Activated naive CD4-positive, alpha-beta T cell (primary cell): ENCODE data around the gene ECPAS.
"Not testable (repeated sequence)": the region's sequence is repeated elsewhere in the genome, so short reads cannot be mapped to it uniquely, and the experiment has no call there.

Experiments used
- DNase-seq, 4 experiments: peaks; one replicate each; lab custom pipeline; 2025; lab: John Stamatoyannopoulos, UW

Gene ECPAS

GRCh38 chr9:111414406-111414805, 69.8 kb downstream of the ECPAS start:
- no peak for DNase-seq

- no peak for DNase-seq
These were observed 70.2 kb downstream of the ECPAS start for GRCh38 chr9:111413996-111414395.

- no peak for DNase-seq
These were observed 71.9 kb downstream of the ECPAS start for GRCh38 chr9:111412280-111412679.

- DNase-seq = no peak
These were observed 72.9 kb downstream of the ECPAS start for GRCh38 chr9:111411266-111411665.

GRCh38 chr9:111407813-111408212, 76.4 kb downstream of the ECPAS start:
- DNase-seq = no peak

GRCh38 chr9:111405701-111406100, 78.5 kb downstream of the ECPAS start:
- DNase-seq = no peak

- DNase-seq = not testable (repeated sequence)
These were observed 82.7 kb downstream of the ECPAS start for GRCh38 chr9:111401486-111401885.

- DNase-seq = no peak
These were observed 83.7 kb downstream of the ECPAS start for GRCh38 chr9:111400564-111400898.

GRCh38 chr9:111399772-111400563, 84.2 kb downstream of the ECPAS start:
- no peak for DNase-seq

GRCh38 chr9:111399211-111399739, 84.9 kb downstream of the ECPAS start:
- DNase-seq = no peak

GRCh38 chr9:111393971-111394370, 90.2 kb downstream of the ECPAS start:
- no peak for DNase-seq

GRCh38 chr9:111389406-111389805, 94.8 kb downstream of the ECPAS start:
- DNase-seq = no peak

GRCh38 chr9:111386386-111386785, 97.8 kb downstream of the ECPAS start:
- DNase-seq = no peak

GRCh38 chr9:111381006-111381405, 103.2 kb downstream of the ECPAS start:
- no peak for DNase-seq

GRCh38 chr9:111375817-111376564, 108.2 kb downstream of the ECPAS start:
- DNase-seq = no peak

- no peak for DNase-seq
These were observed 109.1 kb downstream of the ECPAS start for GRCh38 chr9:111375062-111375461.

- no peak for DNase-seq
These were observed 111.9 kb downstream of the ECPAS start for GRCh38 chr9:111372297-111372696.

- DNase-seq = no peak
These were observed 117.2 kb downstream of the ECPAS start for GRCh38 chr9:111366978-111367377.

- no peak for DNase-seq
These were observed 121.7 kb downstream of the ECPAS start for GRCh38 chr9:111362526-111362925.

GRCh38 chr9:111360881-111361280, 123.3 kb downstream of the ECPAS start:
- DNase-seq = no peak

- no peak for DNase-seq
These were observed 127.5 kb downstream of the ECPAS start for GRCh38 chr9:111356481-111357244.

GRCh38 chr9:111352545-111352944, 131.6 kb downstream of the ECPAS start:
- no peak for DNase-seq
